CD14-positive monocyte (primary cell): ENCODE results near the gene RNF130. TPM values are rescaled to one million over a fixed set of nuclear protein-coding genes. Genes with fewer than 3 reads are reported as not detected.

Experiments
- DNase-seq, 3 donors: peaks; one replicate each; pipeline ENCODE4 v3.0.0-alpha.2; 2011 to 2022
- H2AFZ ChIP-seq: 2 replicates; pipeline ENCODE4 v1.6.0; 2012; ENCODE audit warnings: mild to moderate bottlenecking, low read depth, low read length, inconsistent platforms; ENCODE audit not compliant: insufficient read depth, poor library complexity, severe bottlenecking
- H3K27ac ChIP-seq, 2 donors: 1 replicate in 1 of 2; 2 replicates in 1 of 2; pipeline ENCODE4 v1.5.1; 2012 to 2013; ENCODE audit warnings: low read length in 2 of 2, control low read depth in 1 of 2, inconsistent platforms in 1 of 2, low read depth in 1 of 2, mild to moderate bottlenecking in 1 of 2
- H3K27me3 ChIP-seq, 2 donors: one replicate each; pipeline versions ENCODE4 v1.6.0 to v1.6.1; 2011 to 2013; ENCODE audit warnings: low read length in 2 of 2; ENCODE audit not compliant: control insufficient read depth in 2 of 2, insufficient read depth in 2 of 2
- H3K36me3 ChIP-seq, 2 donors: replicated peaks in 1 of 2; 1 replicate in 1 of 2; 2 replicates in 1 of 2; pipeline versions ENCODE4 v1.5.1 to v1.6.1; 2012 to 2013; ENCODE audit warnings: low read length in 2 of 2, control low read depth in 1 of 2, inconsistent platforms in 1 of 2, mild to moderate bottlenecking in 1 of 2; ENCODE audit not compliant: insufficient read depth in 2 of 2, control insufficient read depth in 1 of 2
- H3K4me1 ChIP-seq, 2 donors: 1 replicate in 1 of 2; 2 replicates in 1 of 2; pipeline versions ENCODE4 v1.5.1 to v1.6.1; 2012 to 2013; ENCODE audit warnings: low read length in 2 of 2, control low read depth in 1 of 2, inconsistent platforms in 1 of 2, mild to moderate bottlenecking in 1 of 2, moderate library complexity in 1 of 2; ENCODE audit not compliant: insufficient read depth in 2 of 2, control insufficient read depth in 1 of 2
- H3K4me2 ChIP-seq: replicated peaks from 2 replicates; pipeline ENCODE3; 2012; ENCODE audit warnings: low read length, moderate library complexity, mild to moderate bottlenecking; ENCODE audit not compliant: poor library complexity, severe bottlenecking; ENCODE audit errors: extremely low read depth
- H3K4me3 ChIP-seq, 3 experiments: fragments of 200-600 bp in 1 of 3; sonication (generic) in 1 of 3; replicated peaks in 1 of 3; 1 replicate in 2 of 3; 2 replicates in 1 of 3; pipeline ENCODE4 v1.5.1; 2011 to 2013; ENCODE audit warnings: low read length in 3 of 3, mild to moderate bottlenecking in 3 of 3, control low read depth in 2 of 3, low read depth in 2 of 3, inconsistent platforms in 1 of 3, moderate library complexity in 1 of 3
- H3K79me2 ChIP-seq: 2 replicates; pipeline ENCODE4 v1.6.0; 2012; ENCODE audit warnings: mild to moderate bottlenecking, control low read depth, inconsistent platforms, low read length, moderate library complexity; ENCODE audit not compliant: insufficient read depth
- H3K9ac ChIP-seq: 2 replicates; pipeline ENCODE4 v1.6.0; 2017; ENCODE audit warnings: low read length, mild to moderate bottlenecking; ENCODE audit not compliant: insufficient read depth, poor library complexity, severe bottlenecking
- H3K9me3 ChIP-seq, 2 donors: replicated peaks in 1 of 2; 1 replicate in 1 of 2; 2 replicates in 1 of 2; pipeline versions ENCODE4 v1.5.1 to v1.6.1; 2012 to 2013; ENCODE audit warnings: low read length in 2 of 2, control low read depth in 1 of 2; ENCODE audit not compliant: control insufficient read depth in 1 of 2, insufficient read depth in 1 of 2
- H4K20me1 ChIP-seq: 2 replicates; pipeline ENCODE4 v1.6.0; 2012; ENCODE audit warnings: mild to moderate bottlenecking, low read length, control low read depth, moderate library complexity; ENCODE audit not compliant: insufficient read depth
- H3K27ac Mint-ChIP-seq, 7 donors: one replicate each; pipeline ENCODE4 v1.8.0; 2020; ENCODE audit warnings: mild to moderate bottlenecking in 7 of 7, mixed read lengths in 7 of 7, moderate library complexity in 6 of 7, inconsistent platforms in 2 of 7
- H3K27me3 Mint-ChIP-seq, 3 donors: one replicate each; pipeline ENCODE4 v1.8.0; 2021 to 2022; ENCODE audit warnings: low read depth in 3 of 3, mild to moderate bottlenecking in 3 of 3, mixed read lengths in 3 of 3, moderate library complexity in 3 of 3, inconsistent platforms in 1 of 3
- H3K36me3 Mint-ChIP-seq, 2 donors: one replicate each; pipeline ENCODE4 v1.8.0; 2020; ENCODE audit warnings: mixed read lengths in 2 of 2, inconsistent platforms in 1 of 2, mild to moderate bottlenecking in 1 of 2
- H3K4me1 Mint-ChIP-seq: one replicate; pipeline ENCODE4 v1.8.0; 2020; ENCODE audit warnings: mild to moderate bottlenecking, mixed read lengths
- H3K4me3 Mint-ChIP-seq, 2 donors: one replicate each; pipeline ENCODE4 v1.8.0; 2020; ENCODE audit warnings: mild to moderate bottlenecking in 2 of 2, mixed read lengths in 2 of 2, moderate library complexity in 1 of 2
- H3K9me3 Mint-ChIP-seq, 7 donors: one replicate each; pipeline ENCODE4 v1.8.0; 2020 to 2022; ENCODE audit warnings: mixed read lengths in 7 of 7, mild to moderate bottlenecking in 6 of 7, moderate library complexity in 6 of 7, inconsistent platforms in 2 of 7
- WGBS: methylation state at CpG from one replicate; pipeline ENCODE4 v1.1.5; 2013; ENCODE audit warnings: missing lambda C conversion rate; ENCODE audit not compliant: insufficient coverage; 5-methylcytosine and 5-hydroxymethylcytosine counted together
- intact Hi-C, 2 donors: fragments of 100-400 bp; cut with micrococcal nuclease; formaldehyde crosslinking; loops; one replicate each; pipeline versions ENCODE4 v1.15.0 to v1.15.1; 2023
- polyA plus RNA-seq, 3 donors: library from polyadenylated mRNA; depleted of rRNA in 1 of 3; unstranded in 2 of 3; stranded (reverse) in 1 of 3; fragments of 300-500 nt in 2 of 3; fragments of >200 nt in 1 of 3; fragmentation: Illumina TruSeq in 2 of 3; gene quantifications; 1 replicate in 2 of 3; 2 replicates in 1 of 3; pipeline ENCODE4 v1.2.3, GENCODE V29; 2012 to 2021
- TF ChIP-seq, protein P1 (sequence below): fragments of 200-600 bp; IDR thresholded peaks from one replicate; pipeline ENCODE4 v1.8.0; 2022; ENCODE audit warnings: antibody characterized with exemption, mild to moderate bottlenecking

Gene RNF130
- polyA plus RNA-seq, 3 donors = 294 to 439 (median 376) TPM

DNA sequence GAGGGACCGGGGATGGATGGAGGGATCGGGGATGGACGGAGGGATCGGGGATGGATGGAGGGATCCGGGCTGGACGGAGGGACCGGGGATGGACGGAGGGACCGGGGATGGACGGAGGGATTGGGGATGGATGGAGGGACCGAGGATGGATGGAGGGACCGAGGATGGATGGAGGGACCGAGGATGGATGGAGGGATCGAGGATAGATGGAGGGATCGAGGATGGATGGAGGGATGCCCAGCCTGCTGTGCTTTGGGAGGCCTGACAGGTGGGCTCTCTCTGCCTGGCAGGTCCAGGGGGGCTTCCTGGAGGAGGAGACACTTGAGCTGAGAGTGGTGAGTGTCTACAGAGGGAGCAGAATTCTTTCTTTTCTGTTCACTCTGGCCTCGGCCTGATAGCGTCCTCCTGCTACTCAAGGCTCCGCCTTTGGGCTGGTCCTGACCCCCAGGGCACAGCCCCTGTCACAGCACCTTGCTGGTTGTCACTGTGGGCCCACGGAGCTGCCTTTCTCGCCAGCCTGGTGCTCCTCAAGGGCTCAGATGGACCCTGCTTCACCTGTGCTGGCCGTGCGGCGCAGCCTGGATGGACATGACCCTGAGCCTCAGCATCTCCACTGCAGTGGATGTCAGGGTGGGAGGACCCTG is 42.2 kb upstream of the RNF130 start:
- Histone ChIP-seq H3K36me3 (no peaks in the 10 kb centered on the region), H3K9ac (no peak overlapping the region), H3K9me3 (no peaks in the 10 kb centered on the region), H3K4me3 (no peak overlapping the region), H3K27ac (no peak overlapping the region), H3K4me1 (no peaks in the 10 kb centered on the region), H3K79me2 (no peaks in the 10 kb centered on the region), H4K20me1 (no peaks in the 10 kb centered on the region), H3K4me2 (no peak overlapping the region), H2AFZ (no peak overlapping the region), H3K27me3 (no peaks in the 10 kb centered on the region)
- WGBS = 97% methylated on average over 23 of the region's 23 CpGs
- TF ChIP-seq, protein P1, sequence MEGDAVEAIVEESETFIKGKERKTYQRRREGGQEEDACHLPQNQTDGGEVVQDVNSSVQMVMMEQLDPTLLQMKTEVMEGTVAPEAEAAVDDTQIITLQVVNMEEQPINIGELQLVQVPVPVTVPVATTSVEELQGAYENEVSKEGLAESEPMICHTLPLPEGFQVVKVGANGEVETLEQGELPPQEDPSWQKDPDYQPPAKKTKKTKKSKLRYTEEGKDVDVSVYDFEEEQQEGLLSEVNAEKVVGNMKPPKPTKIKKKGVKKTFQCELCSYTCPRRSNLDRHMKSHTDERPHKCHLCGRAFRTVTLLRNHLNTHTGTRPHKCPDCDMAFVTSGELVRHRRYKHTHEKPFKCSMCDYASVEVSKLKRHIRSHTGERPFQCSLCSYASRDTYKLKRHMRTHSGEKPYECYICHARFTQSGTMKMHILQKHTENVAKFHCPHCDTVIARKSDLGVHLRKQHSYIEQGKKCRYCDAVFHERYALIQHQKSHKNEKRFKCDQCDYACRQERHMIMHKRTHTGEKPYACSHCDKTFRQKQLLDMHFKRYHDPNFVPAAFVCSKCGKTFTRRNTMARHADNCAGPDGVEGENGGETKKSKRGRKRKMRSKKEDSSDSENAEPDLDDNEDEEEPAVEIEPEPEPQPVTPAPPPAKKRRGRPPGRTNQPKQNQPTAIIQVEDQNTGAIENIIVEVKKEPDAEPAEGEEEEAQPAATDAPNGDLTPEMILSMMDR = no peak
- Mint-ChIP-seq H3K9me3 (no peaks in the 10 kb centered on the region), H3K4me3 (no peak overlapping the region), H3K36me3 (no peaks in the 10 kb centered on the region), H3K27ac (no peak overlapping the region), H3K27me3 (peaks cover 0 to 2% (median 0%) of the 10 kb centered on the region in 3 donors), H3K4me1 (peaks cover 6% of the 10 kb centered on the region)
- intact Hi-C loops = no loop called here
- DNase-seq = no peak

DNA sequence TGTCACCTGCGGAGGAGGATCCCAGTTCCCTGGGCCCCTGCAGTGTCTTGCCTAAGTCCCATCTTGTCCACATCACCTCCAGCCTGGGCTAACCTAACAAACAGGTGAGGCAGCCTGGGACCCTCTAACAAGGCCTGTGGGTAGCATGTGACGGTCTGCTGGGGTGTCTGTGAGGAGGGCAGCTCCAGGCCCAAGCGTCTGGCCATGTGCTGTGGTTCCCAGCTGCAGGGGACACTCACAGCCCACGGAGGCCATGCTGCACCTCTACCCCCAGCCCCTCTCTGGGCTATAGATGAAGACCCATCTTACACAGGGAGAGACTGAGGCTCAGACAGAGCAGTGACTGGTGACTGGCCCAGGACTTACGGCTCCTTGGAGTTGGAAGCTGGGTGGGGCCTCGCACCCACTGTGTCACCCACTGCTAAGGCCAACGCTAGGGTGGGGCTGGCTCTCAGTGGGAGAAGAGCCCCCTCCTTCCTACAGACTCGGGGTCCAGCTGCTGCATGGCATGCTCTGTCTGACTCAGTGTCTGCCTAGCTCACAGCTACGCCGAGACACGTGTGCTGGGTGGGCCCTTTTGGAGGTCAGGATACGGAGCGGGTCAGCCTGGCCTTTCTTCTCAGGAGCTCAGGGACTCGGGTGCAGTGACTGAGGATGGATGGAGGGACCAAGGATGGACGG is 40.8 kb upstream of the RNF130 start:
- 94% methylated on average over 11 of the region's 15 CpGs for WGBS
- H3K4me1 Mint-ChIP-seq = peaks cover 6% of the 10 kb centered on the region

More for the DNA sequence above, 40.8 kb upstream of the RNF130 start:
- H3K9ac ChIP-seq = no peak overlapping the region
- Mint-ChIP-seq H3K27me3 (peaks cover 0 to 2% (median 0%) of the 10 kb centered on the region in 3 donors), H3K27ac (no peak overlapping the region), H3K9me3 (peaks cover 0 to 11% (median 10%) of the 10 kb centered on the region in 7 donors), H3K36me3 (no peaks in the 10 kb centered on the region), H3K4me3 (no peak overlapping the region)
- no peaks in the 10 kb centered on the region for H3K36me3 ChIP-seq
- no peaks in the 10 kb centered on the region for H3K79me2 ChIP-seq
- TF ChIP-seq, protein P1 = no peak
- H3K4me3 ChIP-seq = no peak overlapping the region
- DNase-seq = no peak
- peaks cover 5 to 9% of the 10 kb centered on the region in 2 donors for H3K9me3 ChIP-seq
- H3K4me2 ChIP-seq = no peak overlapping the region
- H3K4me1 ChIP-seq = no peaks in the 10 kb centered on the region
- no peaks in the 10 kb centered on the region for H3K27me3 ChIP-seq
- no peak overlapping the region for H3K27ac ChIP-seq
- H2AFZ ChIP-seq = no peak overlapping the region
- H4K20me1 ChIP-seq = no peaks in the 10 kb centered on the region
- intact Hi-C loops = no loop called here
